22Rv1 (cell line): ENCODE results near the gene ARHGEF40.
A peak's percentile ranks its signal among the peaks of the same experiment; 100 is the strongest.

ENCODE experiments used
- H3K27ac ChIP-seq: fragments of 450-650 bp; 2 replicates; pipeline ENCODE4 v1.5.1; 2017
- CTCF ChIP-seq: fragments of 450-650 bp; IDR thresholded peaks from 2 replicates; pipeline ENCODE4 v1.5.1; 2017; ENCODE audit warnings: mild to moderate bottlenecking
- ZFX ChIP-seq: fragments of 450-650 bp; IDR thresholded peaks from 2 replicates; pipeline ENCODE4 v1.6.1; 2017; ENCODE audit warnings: antibody characterized with exemption, borderline replicate concordance

ARHGEF40 gene

GRCh38 chr14:21033133-21033698 is 36.9 kb upstream of the ARHGEF40 start:
- no peak for TF ChIP-seq ZFX
- no peak for TF ChIP-seq CTCF

GRCh38 chr14:21034707-21035106 is 35.4 kb upstream of the ARHGEF40 start, which contains the start of gene RNASE13:
Gene RNASE13 (minus strand): TSS chr14:21034807. CDS start chr14:21034288, 519 bp downstream.
- no peak for TF ChIP-seq CTCF
- no peak for TF ChIP-seq ZFX
- H3K27ac ChIP-seq = no peak within 1 kb of the TSS

More at GRCh38 chr14:21033133-21033698, 36.9 kb upstream of the ARHGEF40 start:
- no peak overlapping the region for H3K27ac ChIP-seq

- TF ChIP-seq CTCF = no peak
- TF ChIP-seq ZFX = no peak
- no peak overlapping the region for H3K27ac ChIP-seq
These were observed 33.4 kb upstream of the ARHGEF40 start for GRCh38 chr14:21036751-21037150.

GRCh38 chr14:21037156-21037555 is 32.9 kb upstream of the ARHGEF40 start:
- no peak overlapping the region for H3K27ac ChIP-seq
- no peak for TF ChIP-seq CTCF
- no peak for TF ChIP-seq ZFX

GRCh38 chr14:21038441-21039422 is 31.4 kb upstream of the ARHGEF40 start:
- H3K27ac ChIP-seq = no peak overlapping the region
- TF ChIP-seq CTCF (no peak), ZFX (no peak)

GRCh38 chr14:21039585-21040369 is 30.3 kb upstream of the ARHGEF40 start:
- H3K27ac ChIP-seq = no peak overlapping the region
- peak; percentile 65 for TF ChIP-seq CTCF
- TF ChIP-seq ZFX = no peak
